Astrocyte (in vitro differentiated cells and primary cell): Measurements from ENCODE around the gene INPP4B.

Source experiments
- EZH2 ChIP-seq: IDR thresholded peaks from 2 replicates; pipeline ENCODE4 v1.6.1; 2012; ENCODE audit warnings: mild to moderate bottlenecking, low read length, inconsistent platforms; ENCODE audit not compliant: insufficient read depth
- TF ChIP-seq, protein P1 (sequence below): IDR thresholded peaks from 2 replicates; pipeline ENCODE4 v1.5.1; 2011; ENCODE audit warnings: low read depth, mild to moderate bottlenecking, inconsistent platforms, low read length, moderate library complexity; ENCODE audit not compliant: insufficient read depth

DNA sequence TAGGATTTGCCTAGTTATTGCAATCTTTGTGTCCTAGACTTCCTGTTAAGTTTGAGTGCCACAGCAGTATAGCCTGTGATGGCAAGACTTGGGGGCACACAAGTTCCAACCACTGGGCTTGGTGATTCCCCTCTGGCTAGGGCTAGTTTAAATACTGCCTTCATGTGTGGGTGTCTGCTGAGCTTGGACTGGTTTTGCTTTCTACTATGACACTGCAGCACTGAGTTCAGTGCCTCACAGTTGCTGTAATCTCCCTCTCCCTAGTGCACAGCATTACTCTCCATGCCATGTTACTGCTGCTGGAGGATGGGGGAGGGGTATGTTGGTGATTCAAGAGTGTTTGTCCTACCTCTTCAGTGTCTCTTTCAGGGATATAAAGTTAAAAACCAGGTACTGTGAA is 830.1 kb downstream of the INPP4B start:
- TF ChIP-seq, protein P1, sequence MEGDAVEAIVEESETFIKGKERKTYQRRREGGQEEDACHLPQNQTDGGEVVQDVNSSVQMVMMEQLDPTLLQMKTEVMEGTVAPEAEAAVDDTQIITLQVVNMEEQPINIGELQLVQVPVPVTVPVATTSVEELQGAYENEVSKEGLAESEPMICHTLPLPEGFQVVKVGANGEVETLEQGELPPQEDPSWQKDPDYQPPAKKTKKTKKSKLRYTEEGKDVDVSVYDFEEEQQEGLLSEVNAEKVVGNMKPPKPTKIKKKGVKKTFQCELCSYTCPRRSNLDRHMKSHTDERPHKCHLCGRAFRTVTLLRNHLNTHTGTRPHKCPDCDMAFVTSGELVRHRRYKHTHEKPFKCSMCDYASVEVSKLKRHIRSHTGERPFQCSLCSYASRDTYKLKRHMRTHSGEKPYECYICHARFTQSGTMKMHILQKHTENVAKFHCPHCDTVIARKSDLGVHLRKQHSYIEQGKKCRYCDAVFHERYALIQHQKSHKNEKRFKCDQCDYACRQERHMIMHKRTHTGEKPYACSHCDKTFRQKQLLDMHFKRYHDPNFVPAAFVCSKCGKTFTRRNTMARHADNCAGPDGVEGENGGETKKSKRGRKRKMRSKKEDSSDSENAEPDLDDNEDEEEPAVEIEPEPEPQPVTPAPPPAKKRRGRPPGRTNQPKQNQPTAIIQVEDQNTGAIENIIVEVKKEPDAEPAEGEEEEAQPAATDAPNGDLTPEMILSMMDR = no peak
- TF ChIP-seq EZH2 = no peak
